Measurements from ENCODE around the gene CDX4.
"Not testable (repeated sequence)": the region's sequence is repeated elsewhere in the genome, so short reads cannot be mapped to it uniquely, and the experiment has no call there.

CDX4 gene

GRCh38 chrX:73446831-73447230 is at the start of gene CDX4:
Gene CDX4, plus strand, starts transcription at chrX:73447053. Its CDS starts 201 bp downstream, at chrX:73447254.
- DNase-seq: no peak

DNA sequence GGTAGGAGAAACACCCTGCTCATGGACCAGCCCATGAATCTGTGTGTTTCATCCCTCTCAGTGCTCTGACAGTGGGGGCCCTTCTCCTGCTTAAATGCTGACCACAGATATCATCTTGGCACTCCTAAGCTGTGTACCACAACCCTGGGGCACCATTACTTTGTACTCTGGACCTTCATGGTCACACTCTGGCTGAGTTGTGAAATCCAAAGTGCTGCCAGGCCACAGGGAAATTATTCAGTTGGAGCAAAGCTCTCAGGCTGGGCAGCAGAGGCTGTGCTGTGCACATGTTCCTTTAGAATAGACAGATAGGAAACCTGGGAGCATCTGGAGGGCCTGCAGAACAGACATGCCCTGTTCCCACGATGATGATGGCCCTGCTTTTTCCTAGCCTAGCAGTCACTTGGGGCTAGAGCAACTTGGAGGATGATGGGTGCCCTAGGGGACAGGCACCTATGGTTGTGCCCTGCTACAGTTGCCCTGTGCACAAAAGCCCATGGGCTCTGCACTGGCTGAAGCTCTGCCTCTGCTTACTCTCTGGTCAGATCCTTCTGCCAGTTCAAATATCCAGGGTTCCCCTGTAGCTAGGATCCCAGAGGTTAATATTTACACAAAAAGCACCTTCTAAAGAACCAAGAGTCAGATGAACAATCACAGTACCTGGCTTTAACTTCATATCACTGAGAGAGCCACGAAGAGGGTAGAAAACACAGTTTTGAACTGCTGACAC is 48.5 kb upstream of the CDX4 start:
- DNase-seq: no peak

DNA sequence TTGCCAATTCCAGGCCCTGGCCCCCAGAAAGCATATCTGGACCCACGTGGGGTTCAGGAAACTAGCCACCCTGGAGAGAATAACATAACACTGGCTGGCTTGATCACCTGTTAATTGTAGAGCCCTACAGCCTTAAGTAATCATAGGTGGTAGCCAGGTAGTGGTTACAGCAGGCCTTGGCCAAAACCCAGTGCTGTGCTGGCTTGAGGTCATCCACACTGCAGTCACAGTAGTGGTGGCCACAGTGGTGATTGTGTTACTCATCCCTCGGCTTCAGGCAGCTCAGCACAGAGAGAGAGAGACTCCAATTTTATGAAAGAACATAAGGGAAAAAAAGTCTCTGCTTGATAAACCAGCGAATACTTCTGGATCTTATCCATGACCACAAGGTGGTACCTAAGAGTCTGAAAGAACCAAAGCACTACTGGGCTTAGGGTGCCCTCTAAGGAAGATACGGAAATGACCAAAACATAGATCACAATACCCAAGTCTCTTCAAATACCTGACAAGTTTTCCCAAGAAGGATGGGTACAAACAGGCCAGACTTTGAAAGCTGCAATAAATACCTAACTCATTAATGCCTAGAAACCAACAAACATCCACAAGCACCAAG is 46.6 kb upstream of the CDX4 start:
- DNase-seq: no peak

- DNase-seq: no peak
Observed at GRCh38 chrX:73401591-73402266, 45.1 kb upstream of the CDX4 start.

- DNase-seq: no peak
Observed at GRCh38 chrX:73412930-73413329, 33.9 kb upstream of the CDX4 start.

DNA sequence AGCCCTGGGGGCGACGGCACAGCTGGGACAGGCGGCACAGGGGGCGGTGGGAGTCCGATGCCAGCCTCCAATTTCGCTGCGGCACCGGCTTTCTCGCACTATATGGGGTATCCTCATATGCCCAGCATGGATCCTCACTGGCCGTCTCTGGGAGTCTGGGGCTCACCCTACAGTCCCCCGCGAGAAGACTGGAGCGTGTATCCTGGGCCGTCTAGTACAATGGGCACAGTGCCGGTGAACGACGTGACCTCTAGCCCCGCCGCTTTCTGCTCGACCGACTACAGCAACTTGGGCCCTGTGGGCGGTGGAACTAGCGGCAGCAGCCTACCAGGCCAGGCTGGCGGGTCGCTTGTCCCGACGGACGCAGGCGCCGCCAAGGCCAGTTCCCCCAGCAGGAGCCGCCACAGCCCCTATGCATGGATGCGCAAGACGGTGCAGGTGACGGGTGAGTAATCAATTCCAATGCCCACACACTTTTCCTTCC is 500 bp downstream of the CDX4 start:
- DNase-seq: no peak

GRCh38 chrX:73448379-73448778 is 1.5 kb downstream of the CDX4 start:
- no peak for DNase-seq

GRCh38 chrX:73455171-73455570 is 8.3 kb downstream of the CDX4 start:
- DNase-seq: no peak

DNA sequence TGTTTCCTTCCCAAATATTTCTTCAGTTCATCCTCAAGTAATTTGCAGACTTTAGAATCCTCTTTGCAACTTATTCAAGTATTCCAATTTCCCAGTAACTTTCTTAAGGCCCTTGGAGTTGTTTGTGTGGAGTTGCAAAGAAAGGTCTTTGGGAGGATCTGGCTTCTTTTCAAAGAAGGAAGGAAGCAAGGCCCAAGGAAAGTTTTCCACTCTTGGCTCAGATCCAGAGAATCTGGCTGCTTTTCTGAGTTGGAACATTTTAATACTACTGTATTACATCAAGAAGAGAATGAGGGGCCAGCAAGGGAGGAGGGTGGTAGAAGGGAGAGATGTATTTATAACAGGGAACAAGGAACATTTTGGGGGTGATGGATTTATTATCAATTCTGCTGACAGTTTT is 10.5 kb downstream of the CDX4 start:
- DNase-seq: no peak

DNA sequence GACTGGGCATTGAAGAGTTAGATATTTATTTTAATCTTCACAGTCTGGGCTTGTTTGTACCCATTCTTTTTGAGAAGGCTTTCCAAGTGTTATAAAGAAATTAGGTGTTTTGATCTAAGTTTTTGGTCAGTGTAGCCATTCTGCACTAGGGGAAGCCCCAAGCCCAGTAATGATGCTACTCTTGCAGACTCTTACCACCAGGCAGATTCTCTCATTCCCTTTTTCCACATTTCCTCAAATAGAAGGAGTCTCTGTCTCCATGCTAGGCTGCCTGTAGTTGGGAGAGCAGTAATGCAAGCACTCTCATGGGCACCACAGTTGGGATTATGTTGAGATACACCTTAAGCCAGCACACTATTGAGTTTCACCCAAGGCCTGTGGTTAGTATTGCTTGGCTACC is 21.5 kb downstream of the CDX4 start:
- DNase-seq: no peak

- no peak for DNase-seq
Observed at GRCh38 chrX:73478961-73479360, 32.1 kb downstream of the CDX4 start.

DNA sequence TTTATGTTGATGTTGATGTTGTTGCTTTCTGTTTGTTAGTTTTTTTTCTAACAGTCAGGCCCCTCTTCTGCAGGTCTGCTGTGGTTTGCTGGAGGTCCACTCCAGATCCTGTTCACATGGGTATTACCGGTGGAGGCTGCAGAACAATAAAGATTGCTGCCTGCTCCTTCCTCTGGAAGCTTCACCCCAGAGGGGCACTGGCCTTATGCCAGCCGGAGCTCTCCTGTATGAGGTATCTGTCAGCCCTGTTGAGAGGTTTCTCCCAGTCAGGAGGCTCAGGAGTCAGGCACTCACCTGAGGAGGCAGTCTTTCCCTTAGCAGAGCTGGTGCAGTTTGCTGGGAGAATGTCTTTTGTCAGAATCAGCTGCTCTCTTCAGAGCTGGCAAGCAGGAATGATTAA is 34.7 kb downstream of the CDX4 start:
- DNase-seq: no peak

DNA sequence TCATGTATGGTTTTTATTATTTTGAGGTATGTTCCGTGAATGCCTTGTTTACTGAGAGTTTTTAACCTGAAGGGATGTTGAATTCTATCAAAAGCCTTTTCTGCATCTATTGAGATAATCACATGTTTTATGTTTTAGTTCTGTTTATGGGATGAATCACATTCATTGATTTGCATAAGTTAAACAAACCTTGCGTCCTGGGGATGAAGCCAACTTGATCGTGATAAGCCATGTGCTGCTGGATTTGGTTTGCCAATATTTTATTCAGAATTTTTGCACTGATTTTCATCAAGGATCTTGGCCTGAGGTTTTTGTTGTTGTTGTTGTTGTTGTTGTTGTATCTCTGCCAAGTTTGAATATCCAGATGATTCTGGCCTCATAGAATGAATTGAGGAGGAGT is 43.8 kb downstream of the CDX4 start:
- no peak for DNase-seq

GRCh38 chrX:73492178-73492577 is 45.3 kb downstream of the CDX4 start:
- not testable (repeated sequence) for DNase-seq
